Keratinocyte (primary cell): ENCODE measurements around the gene MEGF8. TPM values are rescaled to one million over a fixed set of nuclear protein-coding genes. Genes with fewer than 3 reads are reported as not detected.
A peak's percentile ranks its signal among the peaks of the same experiment; 100 is the strongest.

Source experiments
- DNase-seq: peaks from one replicate; pipeline ENCODE4 v3.0.0-alpha.2; 2011; ENCODE audit warnings: low read depth, missing footprints, low spot score
- FAIRE-seq: peaks from 2 replicates; lab custom pipeline; 2011; peaks lifted over from hg19 to GRCh38; lab: Jason Lieb, UNC
- H2AFZ ChIP-seq: 2 replicates; pipeline ENCODE4 v1.6.0; 2012; ENCODE audit warnings: low read length, control low read depth, inconsistent platforms; ENCODE audit not compliant: control insufficient read depth
- H3K27ac ChIP-seq: 2 replicates; pipeline ENCODE4 v1.5.1; 2011; ENCODE audit warnings: low read length; ENCODE audit not compliant: control insufficient read depth, insufficient read depth
- H3K27me3 ChIP-seq: 3 replicates; pipeline ENCODE4 v1.6.0; 2011; ENCODE audit warnings: low read length; ENCODE audit not compliant: control insufficient read depth, insufficient read depth; ENCODE audit errors: extremely low read depth
- H3K36me3 ChIP-seq, 2 experiments: 2 replicates in 1 of 2; 3 replicates in 1 of 2; pipeline ENCODE4 v1.5.1; 2011; ENCODE audit warnings: low read length in 2 of 2, mild to moderate bottlenecking in 1 of 2; ENCODE audit not compliant: control insufficient read depth in 2 of 2, insufficient read depth in 2 of 2; ENCODE audit errors: extremely low read depth in 1 of 2
- H3K4me1 ChIP-seq: 3 replicates; pipeline ENCODE4 v1.5.1; 2011; ENCODE audit warnings: low read length; ENCODE audit not compliant: control insufficient read depth, insufficient read depth; ENCODE audit errors: extremely low read depth
- H3K4me2 ChIP-seq: 3 replicates; pipeline ENCODE4 v1.6.0; 2011; ENCODE audit warnings: low read depth, low read length; ENCODE audit not compliant: control insufficient read depth, insufficient read depth; ENCODE audit errors: extremely low read depth
- H3K4me3 ChIP-seq, 3 experiments: fragments of 200-600 bp in 1 of 3; sonication (generic) in 1 of 3; 2 replicates in 2 of 3; 3 replicates in 1 of 3; pipeline ENCODE4 v1.5.1; 2011 to 2016; ENCODE audit warnings: low read length in 3 of 3, mild to moderate bottlenecking in 3 of 3, control low read depth in 2 of 3, inconsistent platforms in 1 of 3, low read depth in 1 of 3, mixed read lengths in 1 of 3, mixed run types in 1 of 3, moderate library complexity in 1 of 3; ENCODE audit not compliant: control insufficient read depth in 2 of 3, insufficient read depth in 2 of 3; ENCODE audit errors: extremely low read depth in 1 of 3
- H3K79me2 ChIP-seq: 2 replicates; pipeline ENCODE4 v1.6.0; 2012; ENCODE audit warnings: low read length; ENCODE audit not compliant: control insufficient read depth, insufficient read depth
- H3K9ac ChIP-seq: 3 replicates; pipeline ENCODE4 v1.6.0; 2011; ENCODE audit warnings: low read length; ENCODE audit not compliant: control insufficient read depth, insufficient read depth; ENCODE audit errors: extremely low read depth
- H3K9me1 ChIP-seq: 3 replicates; pipeline ENCODE4 v1.6.0; 2011; ENCODE audit warnings: low read length; ENCODE audit not compliant: control insufficient read depth, insufficient read depth; ENCODE audit errors: extremely low read depth
- H3K9me3 ChIP-seq: 2 replicates; pipeline ENCODE4 v1.5.1; 2012; ENCODE audit warnings: low read depth, low read length; ENCODE audit not compliant: control insufficient read depth
- H4K20me1 ChIP-seq: 3 replicates; pipeline ENCODE4 v1.6.0; 2011; ENCODE audit warnings: low read length; ENCODE audit not compliant: control insufficient read depth, insufficient read depth; ENCODE audit errors: extremely low read depth
- CTCF ChIP-seq, 3 experiments: IDR thresholded peaks in 1 of 3; conservative IDR thresholded peaks in 1 of 3; optimal IDR thresholded peaks in 1 of 3; 2 replicates in 2 of 3; 3 replicates in 1 of 3; pipeline versions ENCODE3 to v1.5.1; 2011; ENCODE audit warnings: low read length in 3 of 3, mild to moderate bottlenecking in 3 of 3, moderate library complexity in 2 of 3, control low read depth in 1 of 3, inconsistent platforms in 1 of 3; ENCODE audit not compliant: insufficient read depth in 2 of 3; ENCODE audit errors: extremely low read depth in 1 of 3
- EZH2 ChIP-seq: IDR thresholded peaks from one replicate; pipeline ENCODE4 v1.6.1; 2012; ENCODE audit warnings: inconsistent platforms, mild to moderate bottlenecking, low read length, moderate library complexity
- dilution Hi-C: fragments of 300-500 bp; cut with MboI; formaldehyde crosslinking; loops from one replicate; pipeline ENCODE4 v1.7.0; 2020; ENCODE audit warnings: low sequenced_read_pairs; ENCODE audit not compliant: extremely low pct_ligation_motif_present
- polyA plus RNA-seq, 5 experiments: library from polyadenylated mRNA; depleted of rRNA in 3 of 5; stranded (reverse) in 3 of 5; stranded (forward) in 1 of 5; unstranded in 1 of 5; fragments of >200 nt; gene quantifications; 1 replicate in 1 of 5; 2 replicates in 3 of 5; 3 replicates in 1 of 5; pipeline versions ENCODE4 v1.2.1 to v1.2.3, GENCODE V29; 2011 to 2012; ENCODE audit warnings: missing spikeins in 2 of 5, low read depth in 1 of 5, low replicate concordance in 1 of 5

The MEGF8 gene
- polyA plus RNA-seq, 1 donor (not counting 4 experiments of a cell fraction or from before 2014, with no cell fraction given): 4.1 TPM

GRCh38 chr19:42292963-42293362 lies 32.5 kb upstream of the MEGF8 start:
- no peak overlapping the region for H2AFZ ChIP-seq
- FAIRE-seq (no peak), DNase-seq (no peak)
- H3K36me3 ChIP-seq: peaks cover 61 to 65% of the 10 kb centered on the region in 2 experiments
- peaks cover 11% of the 10 kb centered on the region for H3K4me1 ChIP-seq
- H3K9ac ChIP-seq: no peak overlapping the region
- no peak overlapping the region for H3K4me2 ChIP-seq
- H4K20me1 ChIP-seq: no peaks in the 10 kb centered on the region
- no peaks in the 10 kb centered on the region for H3K27me3 ChIP-seq
- H3K27ac ChIP-seq: no peak overlapping the region
- TF ChIP-seq EZH2 (no peak), CTCF (optimal IDR thresholded peaks at IDR 0.05 in 1 of 3, IDR thresholded peaks at IDR 0.05 in 1 of 3, conservative IDR thresholded peaks at IDR 0.05 in 1 of 3; ENCODE audit: extremely low read depth in 1 of 3, insufficient read depth in 2 of 3, low read length in 3 of 3) (no peak)
- dilution Hi-C loops: no loop called here
- no peaks in the 10 kb centered on the region for H3K9me1 ChIP-seq
- no peak overlapping the region for H3K4me3 ChIP-seq
- no peaks in the 10 kb centered on the region for H3K9me3 ChIP-seq
- no peaks in the 10 kb centered on the region for H3K79me2 ChIP-seq

GRCh38 chr19:42293540-42293939 lies 31.9 kb upstream of the MEGF8 start:
- dilution Hi-C loops: no loop called here
- Histone ChIP-seq H3K9ac (no peak overlapping the region), H3K4me2 (no peak overlapping the region), H3K4me1 (peaks cover 11% of the 10 kb centered on the region), H4K20me1 (no peaks in the 10 kb centered on the region), H3K9me1 (no peaks in the 10 kb centered on the region), H3K79me2 (no peaks in the 10 kb centered on the region), H3K27me3 (no peaks in the 10 kb centered on the region), H3K4me3 (no peak overlapping the region), H3K36me3 (peaks cover 56 to 62% of the 10 kb centered on the region in 2 experiments), H2AFZ (no peak overlapping the region), H3K27ac (no peak overlapping the region), H3K9me3 (no peaks in the 10 kb centered on the region)
- no peak for FAIRE-seq
- no peak for DNase-seq
- TF ChIP-seq CTCF (optimal IDR thresholded peaks at IDR 0.05 in 1 of 3, IDR thresholded peaks at IDR 0.05 in 1 of 3, conservative IDR thresholded peaks at IDR 0.05 in 1 of 3; ENCODE audit: extremely low read depth in 1 of 3, insufficient read depth in 2 of 3, low read length in 3 of 3): peak in 1 of 3 experiments; percentile 13
- no peak for TF ChIP-seq EZH2
